OCI-LY3 (cell line): ENCODE results near the gene B4GALT1.

Experiments
- H2AFZ ChIP-seq: fragments of 200-600, 300-600 bp; shearing (Covaris generic); 2 replicates; pipeline ENCODE4 v1.6.0; 2014; ENCODE audit warnings: antibody characterized with exemption, low read depth, low read length
- H3K27ac ChIP-seq: fragments of 200-600, 300-600 bp; sonication (generic); 2 replicates; pipeline ENCODE4 v1.5.1; 2014; ENCODE audit warnings: mild to moderate bottlenecking, low read length, moderate library complexity, mixed read lengths
- H3K27me3 ChIP-seq: fragments of 200-600, 300-600 bp; sonication (generic); 2 replicates; pipeline ENCODE4 v1.6.1; 2014; ENCODE audit warnings: low read depth, low read length, mixed read lengths
- H3K36me3 ChIP-seq: fragments of 200-600, 300-600 bp; sonication (generic); replicated peaks from 2 replicates; pipeline ENCODE3; 2014; ENCODE audit warnings: low read depth, low read length, mixed read lengths
- H3K4me1 ChIP-seq: fragments of 300-600, 200-600 bp; sonication (generic); 2 replicates; pipeline ENCODE4 v1.6.1; 2014; ENCODE audit warnings: low read length, mixed read lengths
- H3K4me2 ChIP-seq: fragments of 200-600, 300-600 bp; sonication (generic); 2 replicates; pipeline ENCODE4 v1.6.1; 2014; ENCODE audit warnings: low read length, mixed read lengths
- H3K4me3 ChIP-seq: fragments of 300-600, 200-600 bp; sonication (generic); 2 replicates; pipeline ENCODE4 v1.5.1; 2014; ENCODE audit warnings: antibody characterized with exemption, mild to moderate bottlenecking, low read length, moderate library complexity
- H3K79me2 ChIP-seq: fragments of 300-600, 200-600 bp; shearing (Covaris generic); 2 replicates; pipeline ENCODE4 v1.6.1; 2014; ENCODE audit warnings: mild to moderate bottlenecking, low read length, mixed read lengths
- H3K9ac ChIP-seq: fragments of 300-600, 200-600 bp; shearing (Covaris generic); 2 replicates; pipeline ENCODE4 v1.6.0; 2014; ENCODE audit warnings: mild to moderate bottlenecking, low read length, moderate library complexity
- H3K9me3 ChIP-seq: fragments of 200-600, 300-600 bp; shearing (Covaris generic); 2 replicates; pipeline ENCODE4 v1.6.1; 2014; ENCODE audit warnings: low read length, mixed read lengths; ENCODE audit not compliant: insufficient read depth
- H4K20me1 ChIP-seq: fragments of 200-600, 300-600 bp; sonication (generic); 2 replicates; pipeline ENCODE4 v1.6.1; 2016; ENCODE audit warnings: low read length, mixed read lengths; ENCODE audit not compliant: insufficient read depth
- EZH2phosphoT487 ChIP-seq: fragments of 200-600 bp; shearing (Covaris generic); IDR thresholded peaks from 2 replicates; pipeline ENCODE4 v1.6.1; 2018; ENCODE audit warnings: antibody characterized with exemption, mixed run types, low read depth
- TF ChIP-seq, protein P1 (sequence below): fragments of 200-600, 300-600 bp; sonication (generic); IDR thresholded peaks from 2 replicates; pipeline ENCODE4 v1.5.1; 2014; ENCODE audit warnings: antibody characterized with exemption, low read length, low read depth

The B4GALT1 gene

DNA sequence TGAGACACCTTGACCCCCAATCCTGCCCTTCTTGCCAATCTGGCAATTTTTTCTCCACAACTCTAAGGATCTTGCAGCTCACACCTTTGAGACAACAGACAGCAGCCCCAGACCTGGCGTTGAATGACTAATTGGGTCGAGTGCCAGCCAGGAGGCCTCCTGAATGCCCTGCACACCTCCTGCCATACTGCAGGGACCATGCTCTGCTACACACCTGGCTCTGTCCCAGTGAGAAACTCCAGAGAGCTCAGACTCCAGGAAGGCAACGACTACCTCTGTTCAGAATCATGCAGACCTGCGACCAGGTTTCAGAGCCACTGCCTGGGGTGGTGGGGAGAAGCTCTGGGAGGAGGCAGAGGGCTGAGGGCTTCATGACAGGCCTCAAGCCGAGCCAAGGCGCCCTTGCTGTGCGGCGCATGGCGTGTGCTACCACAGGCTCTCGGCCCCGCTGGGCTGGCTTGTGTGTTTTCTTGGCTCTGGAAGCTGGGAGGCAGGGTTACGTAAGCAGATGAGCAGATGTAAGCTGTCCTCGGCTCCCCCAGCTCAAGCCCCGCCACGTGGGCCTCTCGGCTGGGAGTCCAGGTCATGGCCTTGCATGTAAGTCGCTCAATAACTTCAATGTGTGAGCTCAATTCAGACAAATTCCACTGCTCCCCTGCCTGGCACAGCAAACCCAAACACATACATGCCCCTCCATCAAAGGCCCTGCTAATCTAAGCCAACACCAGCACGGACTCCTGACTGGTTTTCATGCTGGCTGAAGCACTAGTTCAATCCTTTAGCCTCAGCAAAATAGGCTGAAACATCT, 27.5 kb downstream of the B4GALT1 start:
- Histone ChIP-seq H3K36me3 (peaks cover 4% of the 10 kb centered on the region), H4K20me1 (peaks cover 3% of the 10 kb centered on the region; the same call in 1 of the 2 replicates), H3K27ac (peak overlapping the region; percentile 95), H2AFZ (no peak overlapping the region), H3K4me1 (peaks cover 99% of the 10 kb centered on the region), H3K4me2 (peak overlapping the region; percentile 79), H3K79me2 (peaks cover 100% of the 10 kb centered on the region), H3K9ac (peak overlapping the region; percentile 62), H3K4me3 (peak overlapping the region; percentile 44; the same call in 1 of the 2 replicates), H3K9me3 (no peaks in the 10 kb centered on the region), H3K27me3 (no peaks in the 10 kb centered on the region)
- TF ChIP-seq, protein P1, sequence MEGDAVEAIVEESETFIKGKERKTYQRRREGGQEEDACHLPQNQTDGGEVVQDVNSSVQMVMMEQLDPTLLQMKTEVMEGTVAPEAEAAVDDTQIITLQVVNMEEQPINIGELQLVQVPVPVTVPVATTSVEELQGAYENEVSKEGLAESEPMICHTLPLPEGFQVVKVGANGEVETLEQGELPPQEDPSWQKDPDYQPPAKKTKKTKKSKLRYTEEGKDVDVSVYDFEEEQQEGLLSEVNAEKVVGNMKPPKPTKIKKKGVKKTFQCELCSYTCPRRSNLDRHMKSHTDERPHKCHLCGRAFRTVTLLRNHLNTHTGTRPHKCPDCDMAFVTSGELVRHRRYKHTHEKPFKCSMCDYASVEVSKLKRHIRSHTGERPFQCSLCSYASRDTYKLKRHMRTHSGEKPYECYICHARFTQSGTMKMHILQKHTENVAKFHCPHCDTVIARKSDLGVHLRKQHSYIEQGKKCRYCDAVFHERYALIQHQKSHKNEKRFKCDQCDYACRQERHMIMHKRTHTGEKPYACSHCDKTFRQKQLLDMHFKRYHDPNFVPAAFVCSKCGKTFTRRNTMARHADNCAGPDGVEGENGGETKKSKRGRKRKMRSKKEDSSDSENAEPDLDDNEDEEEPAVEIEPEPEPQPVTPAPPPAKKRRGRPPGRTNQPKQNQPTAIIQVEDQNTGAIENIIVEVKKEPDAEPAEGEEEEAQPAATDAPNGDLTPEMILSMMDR = no peak
- no peak for TF ChIP-seq EZH2phosphoT487

DNA sequence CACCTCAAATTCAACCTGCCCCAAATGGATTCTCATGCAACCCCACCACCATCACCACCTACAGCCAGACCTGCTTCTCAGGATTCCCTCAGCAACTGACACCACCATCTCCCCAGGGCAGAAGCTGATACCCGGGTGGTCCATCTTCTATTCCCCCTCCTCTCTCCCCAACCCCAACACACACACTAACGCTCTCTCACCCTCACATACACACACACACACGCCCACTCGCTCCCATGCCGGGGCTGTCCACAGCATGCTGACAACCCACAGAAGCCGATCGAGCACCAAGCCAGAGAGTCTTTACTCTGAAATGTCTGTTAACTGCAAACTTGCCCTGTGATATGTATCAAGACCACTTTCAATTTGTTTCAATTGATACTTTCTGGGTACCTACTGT, 28.4 kb downstream of the B4GALT1 start:
- no peaks in the 10 kb centered on the region for H3K27me3 ChIP-seq
- H3K4me1 ChIP-seq = peaks cover 99% of the 10 kb centered on the region
- peaks cover 6% of the 10 kb centered on the region; the same call in 1 of the 2 replicates for H4K20me1 ChIP-seq
- peak overlapping the region; percentile 95 for H3K27ac ChIP-seq
- H3K79me2 ChIP-seq = peaks cover 100% of the 10 kb centered on the region
- H2AFZ ChIP-seq = no peak overlapping the region
- H3K4me3 ChIP-seq = peak overlapping the region; percentile 44
- peaks cover 12% of the 10 kb centered on the region for H3K36me3 ChIP-seq
- TF ChIP-seq, protein P1 = no peak
- no peak for TF ChIP-seq EZH2phosphoT487
- H3K4me2 ChIP-seq = peak overlapping the region; percentile 79
- peak overlapping the region; percentile 62 for H3K9ac ChIP-seq
- no peaks in the 10 kb centered on the region for H3K9me3 ChIP-seq

DNA sequence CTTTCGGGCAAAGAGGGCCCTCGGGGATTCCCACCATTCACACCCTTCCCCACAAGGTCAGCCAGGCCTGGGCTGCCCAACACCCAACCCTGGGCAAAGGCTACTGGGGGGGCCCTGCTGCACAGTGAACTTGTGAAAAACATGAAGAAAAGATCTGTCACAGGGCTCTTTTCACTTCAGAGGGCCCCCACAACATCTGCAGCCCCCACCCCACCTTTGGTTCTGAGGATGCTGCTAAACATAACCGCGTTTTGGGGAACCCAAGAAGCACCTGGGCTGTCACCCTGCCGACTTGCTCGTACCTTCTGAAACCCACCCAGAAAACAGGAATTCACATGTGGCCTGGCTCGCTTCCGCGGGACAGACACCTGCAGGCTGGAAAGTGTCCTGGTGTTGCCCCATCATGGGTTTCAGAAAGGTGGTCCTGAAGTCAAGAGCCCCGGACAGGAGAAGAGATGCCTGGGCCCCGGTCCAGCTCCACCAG, 29.3 kb downstream of the B4GALT1 start:
- no peaks in the 10 kb centered on the region for H3K27me3 ChIP-seq
- peaks cover 8% of the 10 kb centered on the region; the same call in 1 of the 2 replicates for H4K20me1 ChIP-seq
- TF ChIP-seq, protein P1 = no peak
- TF ChIP-seq EZH2phosphoT487 = no peak
- H3K4me1 ChIP-seq = peaks cover 99% of the 10 kb centered on the region
- H3K9me3 ChIP-seq = no peaks in the 10 kb centered on the region
- H3K9ac ChIP-seq = peak overlapping the region; percentile 62
- peak overlapping the region; percentile 79 for H3K4me2 ChIP-seq
- H2AFZ ChIP-seq = no peak overlapping the region
- H3K27ac ChIP-seq = peak overlapping the region; percentile 95
- peaks cover 19% of the 10 kb centered on the region for H3K36me3 ChIP-seq
- peak overlapping the region; percentile 44 for H3K4me3 ChIP-seq
- H3K79me2 ChIP-seq = peaks cover 99% of the 10 kb centered on the region
